A673 (cell line): ENCODE data around the gene LPP.

ENCODE experiments used
- CTCF ChIP-seq: fragments of 300-800, 200-600 bp; sonication (generic); conservative IDR thresholded peaks from 2 replicates; pipeline ENCODE4 v1.5.1; 2017; ENCODE audit warnings: low read depth, mild to moderate bottlenecking, antibody characterized with exemption, low read length, moderate library complexity, mixed read lengths
- EZH2 ChIP-seq: fragments of 200-600 bp; sonication (generic); IDR thresholded peaks from 2 replicates; pipeline ENCODE4 v1.6.1; 2017; ENCODE audit warnings: borderline replicate concordance, low read depth, mild to moderate bottlenecking, mixed read lengths, antibody characterized with exemption, low read length; ENCODE audit not compliant: poor library complexity, severe bottlenecking

- TF ChIP-seq CTCF, result no peak
- no peak for TF ChIP-seq EZH2
Measured at GRCh38 chr3:188936597-188937107, 782.7 kb downstream of the LPP start.
